SK-N-SH treated with all-trans-retinoic acid at 6 μM for 48 hours (cell line): ENCODE data around the gene EEFSEC.

ENCODE experiments used
- ATAC-seq: fragments of 200-7000 bp; cut with Tn5 transposase; 3 replicates; pipeline ENCODE4 v1.9.1; 2020; ENCODE audit warnings: mild to moderate bottlenecking, moderate library complexity
- ARNTL ChIP-seq: fragments of 450-650 bp; formaldehyde crosslinking; IDR thresholded peaks from 2 replicates; pipeline ENCODE4 v1.5.0; 2020; ENCODE audit warnings: low read depth, mild to moderate bottlenecking, moderate library complexity, borderline replicate concordance
- BACH2 ChIP-seq: fragments of 250-450 bp; sonication (Bioruptor Pico); IDR thresholded peaks from 2 replicates; pipeline ENCODE4 v1.9.0; 2021; ENCODE audit warnings: mild to moderate bottlenecking, borderline replicate concordance
- CSDC2 ChIP-seq: fragments of 250-450 bp; sonication (Bioruptor Pico); IDR thresholded peaks from 2 replicates; pipeline ENCODE4 v1.5.0; 2020; ENCODE audit warnings: mild to moderate bottlenecking, moderate library complexity
- ESRRG ChIP-seq: fragments of 250-450 bp; sonication (Bioruptor Pico); IDR thresholded peaks from 2 replicates; pipeline ENCODE4 v1.6.1; 2021; ENCODE audit warnings: mild to moderate bottlenecking
- GLIS3 ChIP-seq: fragments of 250-450 bp; sonication (Bioruptor Pico); IDR thresholded peaks from 2 replicates; pipeline ENCODE4 v1.5.0; 2020; ENCODE audit warnings: mild to moderate bottlenecking, moderate library complexity
- ISL1 ChIP-seq: fragments of 250-450 bp; sonication (Bioruptor Pico); IDR thresholded peaks from 2 replicates; pipeline ENCODE4 v2.1.2; 2022; ENCODE audit warnings: mild to moderate bottlenecking, moderate library complexity
- OSR1 ChIP-seq: fragments of 250-450 bp; sonication (Bioruptor Pico); IDR thresholded peaks from 2 replicates; pipeline ENCODE4 v1.8.0; 2022; ENCODE audit warnings: moderate library complexity, mild to moderate bottlenecking, inconsistent platforms
- PPARA ChIP-seq: fragments of 250-450 bp; sonication (Bioruptor Pico); IDR thresholded peaks from 2 replicates; pipeline ENCODE4 v1.5.0; 2020; ENCODE audit warnings: mild to moderate bottlenecking, borderline replicate concordance
- RARB ChIP-seq: fragments of 250-450 bp; sonication (Bioruptor Pico); IDR thresholded peaks from 2 replicates; pipeline ENCODE4 v1.8.0; 2021; ENCODE audit warnings: mild to moderate bottlenecking, moderate library complexity
- SNAI2 ChIP-seq: fragments of 250-450 bp; sonication (Bioruptor Pico); IDR thresholded peaks from 2 replicates; pipeline ENCODE4 v1.5.0; 2020; ENCODE audit warnings: mild to moderate bottlenecking, moderate library complexity
- TCF4 ChIP-seq: fragments of 250-450 bp; sonication (Bioruptor Pico); IDR thresholded peaks from 2 replicates; pipeline ENCODE4 v1.8.0; 2021; ENCODE audit warnings: mild to moderate bottlenecking, moderate library complexity, borderline replicate concordance
- TOX ChIP-seq: fragments of 250-450 bp; sonication (Bioruptor Pico); IDR thresholded peaks from 2 replicates; pipeline ENCODE4 v1.8.0; 2021; ENCODE audit warnings: mild to moderate bottlenecking, moderate library complexity, borderline replicate concordance
- ZC3H10 ChIP-seq: fragments of 250-450 bp; sonication (Bioruptor Pico); IDR thresholded peaks from 2 replicates; pipeline ENCODE4 v1.5.1; 2021; ENCODE audit warnings: mild to moderate bottlenecking, moderate library complexity
- ZFP3 ChIP-seq: fragments of 250-450 bp; sonication (Bioruptor Pico); IDR thresholded peaks from 2 replicates; pipeline ENCODE4 v1.5.0; 2020; ENCODE audit warnings: mild to moderate bottlenecking, moderate library complexity
- ZFP30 ChIP-seq: fragments of 450-650 bp; formaldehyde crosslinking; IDR thresholded peaks from 2 replicates; pipeline ENCODE4 v1.5.0; 2022; ENCODE audit warnings: mild to moderate bottlenecking, moderate library complexity
- ZNF565 ChIP-seq: fragments of 450-650 bp; formaldehyde crosslinking; conservative IDR thresholded peaks from 2 replicates; pipeline ENCODE4 v1.5.0; 2020; ENCODE audit warnings: low read depth, mild to moderate bottlenecking, moderate library complexity
- ZNF70 ChIP-seq: fragments of 450-650 bp; formaldehyde crosslinking; IDR thresholded peaks from 2 replicates; pipeline ENCODE4 v1.5.0; 2020; ENCODE audit warnings: mild to moderate bottlenecking, moderate library complexity
- ZNF8 ChIP-seq: fragments of 450-650 bp; formaldehyde crosslinking; IDR thresholded peaks from 2 replicates; pipeline ENCODE4 v1.5.0; 2020; ENCODE audit warnings: mild to moderate bottlenecking, moderate library complexity
- TF ChIP-seq, protein P1 (sequence below): fragments of 250-450 bp; sonication (Bioruptor Pico); IDR thresholded peaks from 2 replicates; pipeline ENCODE4 v1.8.0; 2020; ENCODE audit warnings: mild to moderate bottlenecking, moderate library complexity, borderline replicate concordance
- TF ChIP-seq, protein P2 (sequence below): fragments of 250-450 bp; sonication (Bioruptor Pico); IDR thresholded peaks from 2 replicates; pipeline ENCODE4 v1.5.1; 2021; ENCODE audit warnings: mild to moderate bottlenecking, moderate library complexity
- TF ChIP-seq, protein P3 (sequence below): fragments of 250-450 bp; sonication (Bioruptor Pico); IDR thresholded peaks from 2 replicates; pipeline ENCODE4 v1.8.0; 2021; ENCODE audit warnings: low read depth, mild to moderate bottlenecking, moderate library complexity, borderline replicate concordance
- TF ChIP-seq, protein P4 (sequence below): fragments of 250-450 bp; sonication (Bioruptor Pico); IDR thresholded peaks from 2 replicates; pipeline ENCODE4 v1.5.1; 2020; ENCODE audit warnings: low read depth, mild to moderate bottlenecking, moderate library complexity

EEFSEC gene

DNA sequence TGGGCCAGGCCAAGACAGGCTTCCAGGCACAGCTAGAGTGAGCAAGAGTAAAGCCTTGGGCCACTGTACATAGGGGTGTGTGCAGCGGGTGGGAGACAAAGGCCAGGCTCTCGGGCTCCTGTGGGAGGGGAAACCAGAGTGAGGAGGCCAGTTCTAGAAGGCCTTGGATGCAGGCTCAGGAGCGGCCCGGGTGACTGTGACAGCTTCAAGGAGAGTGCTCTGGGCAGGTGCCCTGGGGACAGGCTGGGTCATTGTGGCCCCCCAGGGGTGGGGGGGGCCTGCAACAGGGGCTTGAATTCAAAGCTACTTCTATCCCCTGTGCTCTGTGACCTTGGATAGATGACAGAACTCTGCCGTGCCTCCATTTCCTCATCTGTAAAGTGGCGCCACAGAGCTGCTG is 204.3 kb downstream of the EEFSEC start:
- TF ChIP-seq, protein P1, sequence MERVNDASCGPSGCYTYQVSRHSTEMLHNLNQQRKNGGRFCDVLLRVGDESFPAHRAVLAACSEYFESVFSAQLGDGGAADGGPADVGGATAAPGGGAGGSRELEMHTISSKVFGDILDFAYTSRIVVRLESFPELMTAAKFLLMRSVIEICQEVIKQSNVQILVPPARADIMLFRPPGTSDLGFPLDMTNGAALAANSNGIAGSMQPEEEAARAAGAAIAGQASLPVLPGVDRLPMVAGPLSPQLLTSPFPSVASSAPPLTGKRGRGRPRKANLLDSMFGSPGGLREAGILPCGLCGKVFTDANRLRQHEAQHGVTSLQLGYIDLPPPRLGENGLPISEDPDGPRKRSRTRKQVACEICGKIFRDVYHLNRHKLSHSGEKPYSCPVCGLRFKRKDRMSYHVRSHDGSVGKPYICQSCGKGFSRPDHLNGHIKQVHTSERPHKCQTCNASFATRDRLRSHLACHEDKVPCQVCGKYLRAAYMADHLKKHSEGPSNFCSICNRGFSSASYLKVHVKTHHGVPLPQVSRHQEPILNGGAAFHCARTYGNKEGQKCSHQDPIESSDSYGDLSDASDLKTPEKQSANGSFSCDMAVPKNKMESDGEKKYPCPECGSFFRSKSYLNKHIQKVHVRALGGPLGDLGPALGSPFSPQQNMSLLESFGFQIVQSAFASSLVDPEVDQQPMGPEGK (CRISPR knock-in tag), result no peak
- TF ChIP-seq ZFP30 (CRISPR knock-in tag) (no peak), SNAI2 (CRISPR knock-in tag) (no peak), OSR1 (CRISPR knock-in tag) (no peak)
- ATAC-seq, result no peak

DNA sequence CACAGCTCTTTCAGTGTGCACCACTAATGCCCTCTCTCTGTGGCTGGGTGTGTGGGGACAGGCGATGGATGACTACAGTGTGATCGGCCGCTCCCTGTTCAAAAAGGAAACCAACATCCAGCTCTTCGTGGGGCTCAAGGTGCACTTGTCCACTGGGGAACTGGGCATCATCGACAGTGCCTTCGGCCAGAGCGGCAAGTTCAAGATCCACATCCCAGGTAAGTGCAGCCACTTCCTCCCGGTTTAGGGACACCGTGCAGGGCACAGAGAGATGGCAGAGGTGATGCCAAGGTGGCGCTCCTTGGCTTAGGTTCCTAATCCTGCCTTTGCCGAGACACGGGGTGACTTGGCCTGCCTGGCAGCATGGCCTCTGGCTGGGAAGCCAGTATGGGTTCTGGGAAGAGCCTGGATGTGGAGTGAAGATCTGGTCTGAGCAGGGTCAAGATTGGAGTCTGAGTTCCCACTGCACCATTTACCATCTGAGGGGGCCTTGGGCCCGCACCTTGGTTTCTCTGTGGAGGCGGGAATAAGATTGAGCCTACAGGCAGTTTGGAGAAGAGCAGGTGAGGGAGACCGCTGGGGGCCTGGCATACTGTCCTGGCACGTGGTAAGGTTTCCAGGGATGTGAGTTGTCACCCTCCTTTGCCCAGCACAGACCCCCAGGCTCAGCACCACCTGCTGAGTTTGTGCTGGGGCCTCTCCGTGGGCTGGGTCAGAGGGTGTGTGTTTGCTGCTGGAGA is 205.0 kb downstream of the EEFSEC start:
- TF ChIP-seq, protein P1 (CRISPR knock-in tag), result no peak
- no peak for TF ChIP-seq ARNTL (CRISPR knock-in tag)
- TF ChIP-seq ZNF8 (CRISPR knock-in tag), result no peak
- TF ChIP-seq, protein P2, sequence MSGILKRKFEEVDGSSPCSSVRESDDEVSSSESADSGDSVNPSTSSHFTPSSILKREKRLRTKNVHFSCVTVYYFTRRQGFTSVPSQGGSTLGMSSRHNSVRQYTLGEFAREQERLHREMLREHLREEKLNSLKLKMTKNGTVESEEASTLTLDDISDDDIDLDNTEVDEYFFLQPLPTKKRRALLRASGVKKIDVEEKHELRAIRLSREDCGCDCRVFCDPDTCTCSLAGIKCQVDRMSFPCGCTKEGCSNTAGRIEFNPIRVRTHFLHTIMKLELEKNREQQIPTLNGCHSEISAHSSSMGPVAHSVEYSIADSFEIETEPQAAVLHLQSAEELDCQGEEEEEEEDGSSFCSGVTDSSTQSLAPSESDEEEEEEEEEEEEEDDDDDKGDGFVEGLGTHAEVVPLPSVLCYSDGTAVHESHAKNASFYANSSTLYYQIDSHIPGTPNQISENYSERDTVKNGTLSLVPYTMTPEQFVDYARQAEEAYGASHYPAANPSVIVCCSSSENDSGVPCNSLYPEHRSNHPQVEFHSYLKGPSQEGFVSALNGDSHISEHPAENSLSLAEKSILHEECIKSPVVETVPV (CRISPR knock-in tag), result no peak
- no peak for TF ChIP-seq RARB (CRISPR knock-in tag)
- no peak for TF ChIP-seq TOX (CRISPR knock-in tag)
- no peak for TF ChIP-seq ZNF70 (CRISPR knock-in tag)
- no peak for TF ChIP-seq BACH2
- no peak for TF ChIP-seq ZFP30 (CRISPR knock-in tag)
- TF ChIP-seq GLIS3 (CRISPR knock-in tag), result no peak
- TF ChIP-seq, protein P3, sequence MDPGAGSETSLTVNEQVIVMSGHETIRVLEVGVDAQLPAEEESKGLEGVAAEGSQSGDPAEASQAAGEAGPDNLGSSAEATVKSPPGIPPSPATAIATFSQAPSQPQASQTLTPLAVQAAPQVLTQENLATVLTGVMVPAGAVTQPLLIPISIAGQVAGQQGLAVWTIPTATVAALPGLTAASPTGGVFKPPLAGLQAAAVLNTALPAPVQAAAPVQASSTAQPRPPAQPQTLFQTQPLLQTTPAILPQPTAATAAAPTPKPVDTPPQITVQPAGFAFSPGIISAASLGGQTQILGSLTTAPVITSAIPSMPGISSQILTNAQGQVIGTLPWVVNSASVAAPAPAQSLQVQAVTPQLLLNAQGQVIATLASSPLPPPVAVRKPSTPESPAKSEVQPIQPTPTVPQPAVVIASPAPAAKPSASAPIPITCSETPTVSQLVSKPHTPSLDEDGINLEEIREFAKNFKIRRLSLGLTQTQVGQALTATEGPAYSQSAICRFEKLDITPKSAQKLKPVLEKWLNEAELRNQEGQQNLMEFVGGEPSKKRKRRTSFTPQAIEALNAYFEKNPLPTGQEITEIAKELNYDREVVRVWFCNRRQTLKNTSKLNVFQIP (CRISPR knock-in tag), result no peak
- TF ChIP-seq PPARA (CRISPR knock-in tag), result no peak
- TF ChIP-seq TCF4 (CRISPR knock-in tag), result no peak
- no peak for TF ChIP-seq ZNF565 (CRISPR knock-in tag)
- no peak for TF ChIP-seq ISL1 (CRISPR knock-in tag)
- TF ChIP-seq, protein P4, sequence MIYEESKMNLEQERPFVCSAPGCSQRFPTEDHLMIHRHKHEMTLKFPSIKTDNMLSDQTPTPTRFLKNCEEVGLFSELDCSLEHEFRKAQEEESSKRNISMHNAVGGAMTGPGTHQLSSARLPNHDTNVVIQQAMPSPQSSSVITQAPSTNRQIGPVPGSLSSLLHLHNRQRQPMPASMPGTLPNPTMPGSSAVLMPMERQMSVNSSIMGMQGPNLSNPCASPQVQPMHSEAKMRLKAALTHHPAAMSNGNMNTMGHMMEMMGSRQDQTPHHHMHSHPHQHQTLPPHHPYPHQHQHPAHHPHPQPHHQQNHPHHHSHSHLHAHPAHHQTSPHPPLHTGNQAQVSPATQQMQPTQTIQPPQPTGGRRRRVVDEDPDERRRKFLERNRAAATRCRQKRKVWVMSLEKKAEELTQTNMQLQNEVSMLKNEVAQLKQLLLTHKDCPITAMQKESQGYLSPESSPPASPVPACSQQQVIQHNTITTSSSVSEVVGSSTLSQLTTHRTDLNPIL (CRISPR knock-in tag), result no peak
- TF ChIP-seq ESRRG, result no peak
- no peak for ATAC-seq

DNA sequence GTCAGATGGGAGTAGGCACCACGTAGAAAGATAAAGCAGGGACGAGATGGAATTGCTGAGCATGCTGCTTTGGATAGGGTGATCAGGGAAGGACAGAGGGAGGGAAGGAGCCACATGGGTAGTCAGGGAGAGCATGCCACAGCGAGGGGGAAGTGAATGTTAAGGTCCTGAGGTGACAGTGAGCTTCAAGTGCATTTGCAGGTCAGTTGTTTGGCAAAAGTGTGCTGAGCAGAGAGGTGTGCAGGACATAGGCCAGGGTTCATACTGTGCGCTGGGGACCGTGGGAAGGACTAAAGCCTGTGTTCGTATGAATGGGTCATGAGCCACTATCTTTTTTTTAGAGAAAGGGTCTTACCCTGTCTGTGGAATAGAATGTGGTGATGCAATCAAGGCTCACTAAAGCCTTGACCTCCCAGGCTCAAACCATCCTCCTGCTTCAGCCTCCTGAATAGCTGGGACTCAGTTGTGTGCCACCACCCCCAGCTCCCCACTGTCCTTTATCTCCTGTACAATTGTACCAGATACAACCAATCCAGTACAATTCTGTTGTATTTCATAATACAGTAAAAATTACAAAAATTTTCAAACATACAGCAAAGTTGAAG is 205.9 kb downstream of the EEFSEC start:
- no peak for ATAC-seq
- TF ChIP-seq BACH2 (no peak), ZNF8 (CRISPR knock-in tag) (no peak), ESRRG (no peak), OSR1 (CRISPR knock-in tag) (no peak), PPARA (CRISPR knock-in tag) (no peak), TOX (CRISPR knock-in tag) (no peak), SNAI2 (CRISPR knock-in tag) (no peak), ISL1 (CRISPR knock-in tag) (no peak), CSDC2 (CRISPR knock-in tag) (no peak), ZFP30 (CRISPR knock-in tag) (no peak), ZC3H10 (CRISPR knock-in tag) (no peak), ZFP3 (CRISPR knock-in tag) (no peak)
- TF ChIP-seq, protein P1 (CRISPR knock-in tag), result no peak
- TF ChIP-seq, protein P4 (CRISPR knock-in tag), result no peak
- TF ChIP-seq, protein P3 (CRISPR knock-in tag), result no peak
